T-helper 1 cell (primary cell): Measurements from ENCODE around the gene CARM1.
"Not testable (repeated sequence)": the region's sequence is repeated elsewhere in the genome, so short reads cannot be mapped to it uniquely, and the experiment has no call there.

Experiments
- DNase-seq, 5 donors: peaks; one replicate each; pipeline ENCODE4 v3.0.0-alpha.2; 2012 to 2020
- total RNA-seq, 4 donors: gene quantifications; one replicate each; lab custom pipeline; 2026; lab: John Stamatoyannopoulos, UW

CARM1 gene
- total RNA-seq = 21.0 to 23.3 (median 23.0) reads per million in 4 donors

GRCh38 chr19:10870955-10871603 is at the start of gene CARM1:
Gene CARM1 (plus strand): TSS chr19:10871553. CDS start chr19:10871703, 150 bp downstream.
- peak; percentile 98 to 100 (median 99) for DNase-seq

- no peak for DNase-seq
Observed at GRCh38 chr19:10823690-10824089, 47.7 kb upstream of the CARM1 start.

GRCh38 chr19:10826231-10826630 is 45.1 kb upstream of the CARM1 start:
- no peak for DNase-seq

- no peak for DNase-seq
Observed at GRCh38 chr19:10826846-10827245, 44.5 kb upstream of the CARM1 start.

GRCh38 chr19:10828981-10829821 is 42.2 kb upstream of the CARM1 start:
- DNase-seq = no peak

- no peak for DNase-seq
Observed at GRCh38 chr19:10829967-10830366, 41.4 kb upstream of the CARM1 start.

- DNase-seq = no peak
Observed at GRCh38 chr19:10830370-10830769, 41.0 kb upstream of the CARM1 start.

- DNase-seq = no peak
Observed at GRCh38 chr19:10830931-10831779, 40.2 kb upstream of the CARM1 start.

GRCh38 chr19:10831987-10832938 is 39.1 kb upstream of the CARM1 start:
- DNase-seq = no peak

GRCh38 chr19:10832939-10833296 is 38.4 kb upstream of the CARM1 start:
- no peak for DNase-seq

- DNase-seq = no peak
Observed at GRCh38 chr19:10835089-10835753, 36.1 kb upstream of the CARM1 start.

- DNase-seq = peak; percentile 90 to 97 (median 96)
Observed at GRCh38 chr19:10835754-10836478, 35.4 kb upstream of the CARM1 start, which contains the start of gene TMED1. Gene TMED1 (minus strand): TSS chr19:10836212. CDS start chr19:10836191, 21 bp downstream.

GRCh38 chr19:10836479-10837330 is 34.6 kb upstream of the CARM1 start:
- DNase-seq = peak; percentile 52 to 92 (median 66)

GRCh38 chr19:10837649-10838048 is 33.7 kb upstream of the CARM1 start:
- DNase-seq = not testable (repeated sequence)

GRCh38 chr19:10838377-10838776 is 33.0 kb upstream of the CARM1 start:
- no peak for DNase-seq

- DNase-seq = no peak
Observed at GRCh38 chr19:10839114-10840050, 32.0 kb upstream of the CARM1 start.

GRCh38 chr19:10842788-10843187 is 28.6 kb upstream of the CARM1 start:
- DNase-seq = no peak

- DNase-seq = no peak
Observed at GRCh38 chr19:10846500-10847202, 24.7 kb upstream of the CARM1 start.
